Thyroid gland (tissue), 4 donors: ENCODE measurements around the gene HAAO. TPM values are rescaled to one million over a fixed set of nuclear protein-coding genes. Genes with fewer than 3 reads are reported as not detected.

Source experiments
- DNase-seq, 2 donors: peaks; one replicate each; pipeline ENCODE4 v3.0.0-alpha.2; 2019
- H3K27ac ChIP-seq, 3 donors: fragments of 200-600 bp; sonication (generic); 1 replicate in 2 of 3; 2 replicates in 1 of 3; pipeline ENCODE4 v1.5.1; 2016 to 2019; ENCODE audit warnings: mild to moderate bottlenecking in 1 of 3, moderate library complexity in 1 of 3
- H3K27me3 ChIP-seq: fragments of 200-600 bp; sonication (generic); one replicate; pipeline ENCODE4 v1.5.1; 2019
- H3K36me3 ChIP-seq, 2 donors: fragments of 200-600 bp; sonication (generic); one replicate each; pipeline ENCODE4 v1.5.1; 2016 to 2019
- H3K4me1 ChIP-seq, 2 donors: fragments of 200-600 bp; sonication (generic); one replicate each; pipeline ENCODE4 v1.5.1; 2017 to 2019
- H3K4me3 ChIP-seq, 3 donors: fragments of 200-600 bp; sonication (generic); replicated peaks in 1 of 3; 1 replicate in 2 of 3; 2 replicates in 1 of 3; pipeline ENCODE4 v1.5.1; 2016; ENCODE audit warnings: mild to moderate bottlenecking in 1 of 3
- H3K9me3 ChIP-seq: fragments of 200-600 bp; sonication (generic); one replicate; pipeline ENCODE4 v1.5.1; 2017
- POLR2A ChIP-seq, 2 donors: fragments of 450-650 bp; IDR thresholded peaks; one replicate each; pipeline ENCODE4 v1.6.1; 2017; ENCODE audit warnings: antibody characterized with exemption in 2 of 2, mild to moderate bottlenecking in 2 of 2, moderate library complexity in 1 of 2
- WGBS, 2 donors: methylation state at CpG; one replicate each; pipeline ENCODE4 v1.1.5; 2017; 5-methylcytosine and 5-hydroxymethylcytosine counted together
- intact Hi-C: fragments of 100-400 bp; cut with DNase I; formaldehyde crosslinking; loops from one replicate; pipeline ENCODE4 v1.15.1; 2023
- total RNA-seq, 4 donors: library from RNA; depleted of rRNA; stranded (reverse); fragments of >200 nt; gene quantifications; one replicate each; pipeline ENCODE4 v1.2.3, GENCODE V29; 2016
- TF ChIP-seq, protein P1 (sequence below), 6 experiments: fragments of 200-600 bp in 3 of 6; fragments of 450-650 bp in 3 of 6; sonication (generic) in 3 of 6; IDR thresholded peaks; one replicate each; pipeline ENCODE4 v1.5.1; 2016 to 2019; ENCODE audit warnings: antibody characterized with exemption in 6 of 6, mild to moderate bottlenecking in 2 of 6, inconsistent platforms in 1 of 6, moderate library complexity in 1 of 6

The HAAO gene
- total RNA-seq, 4 donors from 2014 or later = 2.2 to 6.8 (median 3.9) TPM

DNA sequence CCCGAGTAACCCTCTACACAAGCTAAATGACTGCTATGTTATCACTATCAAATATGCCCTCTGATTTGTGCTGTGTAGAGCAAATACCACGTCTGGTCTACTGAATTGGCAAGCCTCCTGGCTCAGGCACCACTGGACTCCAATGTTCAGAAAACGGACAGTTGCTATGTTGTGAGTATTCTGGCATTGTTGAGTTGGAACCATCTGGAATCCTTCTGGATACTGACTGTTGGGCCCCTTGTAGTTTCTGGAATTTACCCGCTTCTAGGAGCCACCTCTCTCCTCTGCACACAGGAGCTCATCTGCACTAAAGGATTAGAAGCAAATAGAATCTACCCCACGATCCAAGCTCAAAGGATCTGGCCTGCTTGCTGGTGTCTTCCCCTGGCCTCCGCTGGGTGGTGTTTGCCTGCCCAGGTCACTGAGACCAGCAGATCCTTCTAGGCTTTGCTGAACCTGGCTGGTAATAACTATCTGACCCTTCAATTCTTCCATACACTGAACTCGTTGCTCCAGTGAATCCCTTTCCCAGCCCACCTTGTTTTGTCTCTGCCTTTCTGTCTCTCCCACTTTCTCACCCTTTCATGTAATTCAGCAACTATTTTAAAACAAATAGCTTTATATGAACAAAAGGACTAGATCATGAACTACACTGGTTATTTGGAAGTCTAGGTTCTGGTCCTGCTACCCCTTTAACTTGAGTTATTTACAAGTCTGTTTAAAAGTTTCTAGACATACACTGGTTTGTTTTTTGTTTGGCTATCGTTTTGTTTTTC, 2.1 kb upstream of the HAAO start:
- TF ChIP-seq, protein P1, sequence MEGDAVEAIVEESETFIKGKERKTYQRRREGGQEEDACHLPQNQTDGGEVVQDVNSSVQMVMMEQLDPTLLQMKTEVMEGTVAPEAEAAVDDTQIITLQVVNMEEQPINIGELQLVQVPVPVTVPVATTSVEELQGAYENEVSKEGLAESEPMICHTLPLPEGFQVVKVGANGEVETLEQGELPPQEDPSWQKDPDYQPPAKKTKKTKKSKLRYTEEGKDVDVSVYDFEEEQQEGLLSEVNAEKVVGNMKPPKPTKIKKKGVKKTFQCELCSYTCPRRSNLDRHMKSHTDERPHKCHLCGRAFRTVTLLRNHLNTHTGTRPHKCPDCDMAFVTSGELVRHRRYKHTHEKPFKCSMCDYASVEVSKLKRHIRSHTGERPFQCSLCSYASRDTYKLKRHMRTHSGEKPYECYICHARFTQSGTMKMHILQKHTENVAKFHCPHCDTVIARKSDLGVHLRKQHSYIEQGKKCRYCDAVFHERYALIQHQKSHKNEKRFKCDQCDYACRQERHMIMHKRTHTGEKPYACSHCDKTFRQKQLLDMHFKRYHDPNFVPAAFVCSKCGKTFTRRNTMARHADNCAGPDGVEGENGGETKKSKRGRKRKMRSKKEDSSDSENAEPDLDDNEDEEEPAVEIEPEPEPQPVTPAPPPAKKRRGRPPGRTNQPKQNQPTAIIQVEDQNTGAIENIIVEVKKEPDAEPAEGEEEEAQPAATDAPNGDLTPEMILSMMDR (IDR thresholded peaks at IDR 0.05) = peak in 1 of 6 experiments; percentile 34
- no peak for TF ChIP-seq POLR2A (IDR thresholded peaks at IDR 0.05)
- 74 to 84% methylated on average over 8 of the region's 8 CpGs for WGBS, 2 donors
- Histone ChIP-seq H3K4me3 (no peak overlapping the region), H3K27me3 (no peaks in the 10 kb centered on the region), H3K27ac (no peak overlapping the region), H3K36me3 (no peaks in the 10 kb centered on the region), H3K4me1 (peaks cover 0 to 11% of the 10 kb centered on the region in 2 donors), H3K9me3 (no peaks in the 10 kb centered on the region)
- DNase-seq = peak; percentile 24 to 37
- intact Hi-C loops = no loop called here

DNA sequence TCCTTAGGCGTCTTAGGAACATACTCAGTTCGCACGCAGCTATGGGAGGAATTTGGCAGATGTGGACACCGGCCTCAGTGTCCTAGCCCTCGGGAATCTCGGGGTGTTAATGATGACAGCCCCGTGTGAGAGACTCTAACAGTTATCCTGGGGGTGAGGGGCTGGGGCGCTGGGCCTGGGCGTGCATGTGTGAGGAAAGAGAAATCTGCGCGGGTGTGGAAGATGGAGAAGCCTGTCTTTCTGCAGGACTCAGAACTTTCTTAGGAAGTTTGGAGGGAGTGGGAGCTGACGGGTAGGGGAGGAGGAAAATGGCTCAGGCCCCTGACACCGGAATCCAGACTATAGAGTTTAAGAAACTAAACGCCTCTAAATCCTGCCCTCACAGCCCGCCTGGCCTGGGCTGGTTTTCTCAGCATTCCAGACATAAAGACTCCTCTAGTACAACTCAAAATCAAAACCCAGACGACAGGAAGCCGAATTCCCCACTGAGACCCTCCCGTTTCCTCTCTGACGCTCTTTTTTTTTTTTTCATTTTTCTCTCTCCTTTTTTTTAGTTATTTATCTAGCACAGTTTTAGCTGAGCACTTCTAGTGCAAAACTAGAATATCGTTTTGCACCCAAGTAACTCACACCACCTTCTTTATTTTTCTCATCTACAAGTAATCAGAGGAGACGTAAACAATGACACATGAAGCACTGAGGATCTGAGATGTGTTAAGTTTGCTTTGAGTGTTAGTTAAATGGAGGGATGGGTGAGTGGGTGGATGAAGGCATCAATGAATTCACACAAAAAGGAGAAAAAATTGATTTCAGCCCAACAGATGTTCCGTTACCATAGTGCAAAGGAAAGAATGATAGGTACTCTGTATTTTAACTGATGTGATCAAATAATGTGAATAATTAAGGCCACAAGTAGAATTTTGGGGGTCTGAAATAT, 1.2 kb upstream of the HAAO start:
- TF ChIP-seq, protein P1 (IDR thresholded peaks at IDR 0.05) = no peak
- TF ChIP-seq POLR2A (IDR thresholded peaks at IDR 0.05) = no peak
- intact Hi-C loops = no loop called here
- Histone ChIP-seq H3K9me3 (no peaks in the 10 kb centered on the region), H3K27me3 (no peaks in the 10 kb centered on the region), H3K36me3 (no peaks in the 10 kb centered on the region), H3K4me3 (peak overlapping the region; percentile 40 to 63 (median 56)), H3K27ac (peak overlapping the region; percentile 67 to 81 (median 77)), H3K4me1 (peaks cover 0 to 11% of the 10 kb centered on the region in 2 donors)
- 36 to 42% methylated on average over 19 to 22 of the region's 22 CpGs for WGBS, 2 donors
- DNase-seq = no peak

DNA sequence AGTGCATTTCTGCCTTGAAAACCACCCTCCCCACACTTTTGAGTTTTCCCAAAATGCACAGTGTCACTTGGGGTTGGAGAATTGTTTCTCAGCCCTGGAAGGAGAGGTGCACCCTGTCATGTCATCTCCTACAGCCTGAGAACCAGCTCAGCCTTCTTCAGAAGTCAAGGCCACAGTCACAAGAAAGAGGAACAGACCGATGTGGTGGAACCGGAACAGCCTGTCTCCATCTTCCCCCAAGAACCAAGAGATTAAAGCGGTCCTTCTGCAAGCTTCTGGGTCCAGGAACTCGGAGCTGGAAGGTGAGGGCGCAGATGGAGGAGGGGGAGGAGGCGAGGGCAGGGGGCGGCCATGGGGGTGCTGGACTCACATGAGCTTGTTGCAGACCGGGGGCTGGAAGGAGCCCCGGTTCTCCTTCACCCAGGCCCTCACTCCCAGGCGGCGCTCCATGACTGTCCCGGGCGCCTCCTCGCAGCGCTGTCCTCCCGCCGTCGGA, 248 bp downstream of the HAAO start:
- WGBS, 2 donors = 5 to 17% methylated on average over 2 to 18 of the region's 18 CpGs
- no peaks in the 10 kb centered on the region for H3K9me3 ChIP-seq
- no peaks in the 10 kb centered on the region for H3K36me3 ChIP-seq
- no peak for TF ChIP-seq POLR2A (IDR thresholded peaks at IDR 0.05)
- TF ChIP-seq, protein P1 (IDR thresholded peaks at IDR 0.05) = no peak
- peak overlapping the region; percentile 67 to 81 (median 77) for H3K27ac ChIP-seq
- H3K4me3 ChIP-seq = peak overlapping the region; percentile 40 to 63 (median 56)
- H3K4me1 ChIP-seq = peaks cover 0 to 11% of the 10 kb centered on the region in 2 donors
- H3K27me3 ChIP-seq = no peaks in the 10 kb centered on the region
- intact Hi-C loops = no loop called here
- DNase-seq = no peak

DNA sequence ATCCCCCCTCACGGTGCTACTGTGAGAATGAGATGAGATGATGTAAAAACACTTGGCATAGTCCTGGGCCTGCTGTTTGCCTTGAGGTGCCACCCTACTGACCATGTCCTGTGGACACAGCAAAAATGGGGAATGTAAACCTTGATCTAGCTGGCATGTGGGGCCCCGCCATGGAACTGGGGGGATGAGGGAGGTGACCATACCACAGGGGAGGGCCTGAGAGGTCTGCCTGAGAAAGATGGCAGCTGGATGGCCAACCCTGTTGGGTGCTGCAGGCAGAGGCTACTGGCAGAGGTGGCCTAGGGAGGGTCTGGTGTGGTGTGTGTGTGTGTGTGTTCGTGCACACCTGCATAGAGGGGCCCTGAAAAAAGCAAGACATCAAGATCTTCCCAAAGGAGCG, 777 bp downstream of the HAAO start:
- WGBS, 2 donors = 67 to 70% methylated on average over 4 of the region's 4 CpGs
- H3K27me3 ChIP-seq = no peaks in the 10 kb centered on the region
- TF ChIP-seq, protein P1 (IDR thresholded peaks at IDR 0.05) = no peak
- no peak for TF ChIP-seq POLR2A (IDR thresholded peaks at IDR 0.05)
- peaks cover 0 to 11% of the 10 kb centered on the region in 2 donors for H3K4me1 ChIP-seq
- H3K27ac ChIP-seq = peak overlapping the region in 2 of 3 donors; percentile 67 to 81
- no peaks in the 10 kb centered on the region for H3K36me3 ChIP-seq
- H3K9me3 ChIP-seq = no peaks in the 10 kb centered on the region
- no peak overlapping the region for H3K4me3 ChIP-seq
- intact Hi-C loops = no loop called here
- DNase-seq = no peak
